GM12892 (cell line): ENCODE data around the gene EMID1.

Experiments used
- POLR2A ChIP-seq: IDR thresholded peaks from 2 replicates; pipeline ENCODE4 v1.6.1; 2011; ENCODE audit warnings: low read depth, low read length, control low read depth
- POLR2AphosphoS5 ChIP-seq: IDR thresholded peaks from 2 replicates; pipeline ENCODE4 v1.6.1; 2011; ENCODE audit warnings: low read depth, low read length, control low read depth

DNA sequence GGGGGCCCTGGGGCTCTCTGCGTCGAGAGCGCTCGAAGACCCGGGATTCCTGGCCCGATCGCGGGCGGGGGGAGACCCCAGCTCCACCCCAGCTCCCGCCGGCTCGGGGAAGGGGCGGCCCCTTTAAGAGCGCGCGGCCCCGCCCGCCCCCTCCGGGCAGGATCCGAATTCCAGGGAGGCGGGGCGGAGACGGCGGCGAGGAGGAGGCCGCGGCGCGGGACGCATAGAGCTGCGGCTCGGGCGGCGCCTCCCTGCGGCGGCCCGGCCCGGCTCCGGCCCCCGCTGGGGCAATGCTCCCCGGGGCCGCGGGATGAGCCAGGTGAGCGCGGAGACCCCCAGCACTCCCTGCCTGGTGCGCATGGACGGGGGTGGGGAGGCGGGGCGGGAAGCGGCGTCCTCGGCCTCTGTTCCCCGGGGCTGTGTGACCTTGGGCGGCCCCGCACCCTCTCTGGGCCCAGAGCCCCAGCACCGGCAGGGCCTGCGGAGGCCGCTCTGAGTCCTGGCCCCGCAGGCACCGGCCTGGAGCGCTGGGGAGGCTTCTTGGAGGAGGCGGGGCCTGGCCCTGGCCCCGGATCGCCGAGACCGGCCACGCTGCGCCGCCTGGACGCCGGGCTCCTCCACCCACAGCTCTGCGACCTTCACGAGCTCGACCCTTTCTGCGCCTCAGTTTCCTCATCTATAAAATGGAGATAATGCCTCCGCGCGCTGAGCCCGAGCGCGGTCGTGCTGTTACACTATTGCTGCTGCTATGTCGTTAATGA is 101.3 kb downstream of the EMID1 start:
- TF ChIP-seq POLR2A (no peak), POLR2AphosphoS5 (no peak)
